GM23338 (cell line): ENCODE measurements around the gene TNFSF8. TPM values are rescaled to one million over a fixed set of nuclear protein-coding genes. Genes with fewer than 3 reads are reported as not detected.

ENCODE experiments used
- ATAC-seq: fragments of 200-7000 bp; cut with Tn5 transposase; 3 replicates; pipeline ENCODE4 v1.9.1; 2020
- DNase-seq: peaks from one replicate; pipeline ENCODE4 v3.0.0-alpha.2; 2015; ENCODE audit warnings: low spot score
- H2AFZ ChIP-seq: fragments of 200-600 bp; sonication (generic); 2 replicates; pipeline ENCODE4 v1.8.0; 2016; ENCODE audit warnings: antibody characterized with exemption, mild to moderate bottlenecking, moderate library complexity
- H3F3A ChIP-seq: fragments of 200-600 bp; sonication (generic); replicated peaks from 2 replicates; pipeline ENCODE4 v1.8.0; 2017; ENCODE audit warnings: antibody characterized with exemption, mixed run types, low read depth
- H3K27ac ChIP-seq: fragments of 200-600 bp; sonication (generic); 2 replicates; pipeline ENCODE4 v1.6.1; 2016; ENCODE audit warnings: low read depth
- H3K27me3 ChIP-seq: fragments of 200-600 bp; sonication (generic); 2 replicates; pipeline ENCODE4 v1.8.0; 2016; ENCODE audit warnings: mild to moderate bottlenecking, mixed run types, moderate library complexity; ENCODE audit not compliant: insufficient read depth
- H3K36me3 ChIP-seq: fragments of 200-600 bp; sonication (generic); 2 replicates; pipeline ENCODE4 v1.8.0; 2016; ENCODE audit warnings: mild to moderate bottlenecking; ENCODE audit not compliant: insufficient read depth
- H3K4me1 ChIP-seq: fragments of 200-600 bp; sonication (generic); 2 replicates; pipeline ENCODE4 v1.8.0; 2016; ENCODE audit warnings: mild to moderate bottlenecking, moderate library complexity; ENCODE audit not compliant: insufficient read depth
- H3K4me2 ChIP-seq: fragments of 200-600 bp; sonication (generic); 2 replicates; pipeline ENCODE4 v1.7.1; 2017; ENCODE audit warnings: mixed run types
- H3K4me3 ChIP-seq: fragments of 200-600 bp; sonication (generic); 2 replicates; pipeline ENCODE4 v1.6.1; 2016; ENCODE audit warnings: mixed run types
- H3K79me2 ChIP-seq: fragments of 200-600 bp; sonication (generic); replicated peaks from 2 replicates; pipeline ENCODE4 v1.8.0; 2017; ENCODE audit warnings: mild to moderate bottlenecking; ENCODE audit not compliant: insufficient read depth
- H3K9me2 ChIP-seq: fragments of 200-600 bp; sonication (generic); 2 replicates; pipeline ENCODE4 v1.8.0; 2017; ENCODE audit not compliant: insufficient read depth
- H4K20me1 ChIP-seq: fragments of 200-600 bp; sonication (generic); replicated peaks from 2 replicates; pipeline ENCODE4 v1.8.0; 2017; ENCODE audit warnings: mild to moderate bottlenecking; ENCODE audit not compliant: insufficient read depth
- H3K27ac Mint-ChIP-seq: 2 replicates; pipeline ENCODE4 v1.8.0; 2020; ENCODE audit warnings: inconsistent platforms, mild to moderate bottlenecking, moderate library complexity, mixed read lengths
- H3K27me3 Mint-ChIP-seq: 3 replicates; pipeline ENCODE4 v1.8.0; 2022; ENCODE audit warnings: low read depth, mild to moderate bottlenecking, moderate library complexity, mixed read lengths, inconsistent platforms; ENCODE audit not compliant: insufficient read depth, poor library complexity
- H3K36me3 Mint-ChIP-seq: 3 replicates; pipeline ENCODE4 v1.8.0; 2021; ENCODE audit warnings: low read depth, mild to moderate bottlenecking, inconsistent platforms, moderate library complexity, mixed read lengths
- H3K4me1 Mint-ChIP-seq: 3 replicates; pipeline ENCODE4 v1.8.0; 2020; ENCODE audit warnings: mild to moderate bottlenecking, inconsistent platforms, mixed read lengths
- H3K4me3 Mint-ChIP-seq: 3 replicates; pipeline ENCODE4 v1.8.0; 2021; ENCODE audit warnings: moderate library complexity, mild to moderate bottlenecking, inconsistent platforms, mixed read lengths
- H3K9me3 Mint-ChIP-seq: 3 replicates; pipeline ENCODE4 v1.8.0; 2020; ENCODE audit warnings: moderate library complexity, mild to moderate bottlenecking, inconsistent platforms, mixed read lengths
- REST ChIP-seq: IDR thresholded peaks from one replicate; pipeline ENCODE4 v1.6.1; 2018; ENCODE audit warnings: antibody characterized with exemption; ENCODE audit not compliant: unreplicated experiment
- ZNF114 ChIP-seq: fragments of 250-450 bp; sonication (Bioruptor Pico); IDR thresholded peaks from 2 replicates; pipeline ENCODE4 v1.5.0; 2020; ENCODE audit warnings: mild to moderate bottlenecking, moderate library complexity
- ZNF331 ChIP-seq: fragments of 250-450 bp; sonication (Bioruptor Pico); IDR thresholded peaks from 2 replicates; pipeline ENCODE4 v1.5.0; 2020; ENCODE audit warnings: low read depth, mild to moderate bottlenecking, moderate library complexity
- ZNF462 ChIP-seq: fragments of 250-450 bp; sonication (Bioruptor Pico); IDR thresholded peaks from 2 replicates; pipeline ENCODE4 v1.5.0; 2020; ENCODE audit warnings: mild to moderate bottlenecking, moderate library complexity
- polyA plus RNA-seq: library from polyadenylated mRNA; unstranded; fragments of >200 nt; fragmentation: Nextera tagmentation; extraction: Ambion mirVana; gene quantifications from 2 replicates; pipeline ENCODE4 v1.2.1, GENCODE V29; 2016
- total RNA-seq: library from RNA; depleted of rRNA; stranded (reverse); fragments of >200 nt; shearing (Covaris generic); gene quantifications from 2 replicates; pipeline ENCODE4 v1.2.3, GENCODE V29; 2014

Gene TNFSF8
- total and polyA plus RNA-seq, 2 experiments from 2014 or later, result not detected

GRCh38 chr9:114856215-114856941 lies 74.0 kb downstream of the TNFSF8 start:
- Histone ChIP-seq H3K79me2 (no peaks in the 10 kb centered on the region), H4K20me1 (no peaks in the 10 kb centered on the region), H3K4me1 (no peaks in the 10 kb centered on the region), H3F3A (no peaks in the 10 kb centered on the region), H3K36me3 (no peaks in the 10 kb centered on the region), H3K9me2 (0 out of 2 replicates have a peak, but pooled peaks cover 3% of the 10 kb centered on the region), H3K4me3 (no peak overlapping the region), H3K4me2 (no peak overlapping the region), H3K27ac (no peak overlapping the region), H3K27me3 (no peaks in the 10 kb centered on the region), H2AFZ (no peak overlapping the region)
- peaks cover 1% of the 10 kb centered on the region for H3K4me1 Mint-ChIP-seq
- DNase-seq (no peak), ATAC-seq (no peak)
- H3K36me3 Mint-ChIP-seq, result no peaks in the 10 kb centered on the region
- peaks cover 3% of the 10 kb centered on the region for H3K27me3 Mint-ChIP-seq
- no peak overlapping the region; the same call in 1 of the 2 replicates for H3K27ac Mint-ChIP-seq
- no peaks in the 10 kb centered on the region for H3K9me3 Mint-ChIP-seq
- TF ChIP-seq ZNF462 (no peak), ZNF331 (CRISPR knock-in tag) (no peak), ZNF114 (CRISPR knock-in tag) (no peak), REST (no peak)
- H3K4me3 Mint-ChIP-seq, result no peak overlapping the region
